Muscle layer of colon (tissue), 2 donors: Measurements from ENCODE around the gene ELOVL7.
"Not testable (repeated sequence)": the region's sequence is repeated elsewhere in the genome, so short reads cannot be mapped to it uniquely, and the experiment has no call there.

Experiments used
- H3K27ac ChIP-seq: one replicate; pipeline ENCODE4 v1.7.0; 2013; ENCODE audit warnings: low read depth, mild to moderate bottlenecking, low read length, moderate library complexity
- H3K27me3 ChIP-seq, 2 donors: one replicate each; pipeline ENCODE4 v1.7.0; 2013; ENCODE audit warnings: low read length in 2 of 2, mild to moderate bottlenecking in 2 of 2; ENCODE audit not compliant: insufficient read depth in 2 of 2, control insufficient read depth in 1 of 2
- H3K36me3 ChIP-seq: one replicate; pipeline ENCODE4 v1.7.0; 2013; ENCODE audit warnings: mild to moderate bottlenecking, low read length; ENCODE audit not compliant: insufficient read depth
- H3K4me1 ChIP-seq: one replicate; pipeline ENCODE4 v1.7.0; 2013; ENCODE audit warnings: mild to moderate bottlenecking, low read length; ENCODE audit not compliant: insufficient read depth
- H3K4me3 ChIP-seq, 2 donors: one replicate each; pipeline ENCODE4 v1.7.0; 2013; ENCODE audit warnings: low read length in 2 of 2, low read depth in 1 of 2, mild to moderate bottlenecking in 1 of 2, moderate library complexity in 1 of 2
- H3K9ac ChIP-seq: one replicate; pipeline ENCODE4 v1.7.0; 2013; ENCODE audit warnings: low read length
- H3K9me3 ChIP-seq: one replicate; pipeline ENCODE4 v1.7.0; 2013; ENCODE audit warnings: mild to moderate bottlenecking, low read length
- donor health status: abdominal sarcoma.
- donor health status: Adenocarcinoma of cecum.

Gene ELOVL7

DNA sequence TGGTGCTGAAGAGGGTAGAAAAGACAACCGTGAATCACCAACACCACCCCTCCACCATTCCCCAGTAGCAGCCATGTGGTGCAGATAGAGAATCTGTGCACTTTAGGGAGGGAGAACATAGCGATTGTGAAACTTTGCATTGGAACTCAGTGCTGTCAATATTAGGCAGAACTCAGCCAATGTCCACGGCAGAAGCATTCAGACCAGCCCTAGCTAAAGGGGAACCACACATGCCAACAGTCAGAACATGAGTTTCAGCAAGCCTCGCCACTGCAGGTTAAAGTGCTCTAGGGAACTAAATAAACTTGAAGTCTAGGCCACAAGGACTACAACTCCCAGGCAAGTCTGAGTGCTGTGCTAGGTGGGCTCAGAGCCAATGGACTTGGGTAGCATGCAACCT lies 105.6 kb downstream of the ELOVL7 start:
- H3K9me3 ChIP-seq: no peaks in the 10 kb centered on the region

GRCh38 chr5:60730858-60731257 lies 113.2 kb downstream of the ELOVL7 start:
- not testable (repeated sequence) for H3K4me1 ChIP-seq, H3K9me3 ChIP-seq, H3K27me3 ChIP-seq, H3K36me3 ChIP-seq, H3K9ac ChIP-seq, H3K27ac ChIP-seq, H3K4me3 ChIP-seq

More for the DNA sequence above, 105.6 kb downstream of the ELOVL7 start:
- Histone ChIP-seq H3K9ac (no peak overlapping the region), H3K4me1 (no peaks in the 10 kb centered on the region), H3K27ac (no peak overlapping the region), H3K4me3 (no peak overlapping the region), H3K27me3 (no peaks in the 10 kb centered on the region), H3K36me3 (no peaks in the 10 kb centered on the region)

DNA sequence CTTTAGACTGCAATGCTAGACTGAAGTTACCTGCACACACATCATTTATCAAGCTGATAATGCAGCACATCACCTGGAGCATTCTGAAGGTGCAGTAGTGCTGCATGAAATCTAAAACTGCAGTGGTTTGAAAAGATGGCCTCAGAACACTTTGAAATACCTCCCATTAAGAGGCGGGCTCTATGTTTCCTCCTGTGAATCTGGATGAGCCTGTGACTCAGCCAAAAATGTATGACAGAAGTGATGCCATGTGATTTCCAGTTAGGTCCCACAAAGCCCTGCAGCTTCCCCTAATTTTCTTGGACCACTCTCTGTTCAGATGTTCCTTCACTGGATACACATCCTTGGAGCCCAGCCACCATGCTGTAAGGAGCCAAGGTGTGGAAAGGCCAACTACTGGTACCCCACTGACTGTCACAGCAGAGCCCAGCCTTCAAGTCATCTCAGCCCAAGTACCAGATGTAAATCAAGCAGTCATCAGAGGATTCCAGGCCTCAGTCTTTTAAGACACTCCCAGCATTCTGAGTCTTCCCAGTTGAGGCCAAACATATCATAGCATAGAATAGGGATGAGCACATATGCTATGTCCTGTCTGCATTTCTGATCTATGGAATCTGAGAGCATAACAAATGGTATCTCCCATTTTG lies 116.9 kb downstream of the ELOVL7 start:
- Histone ChIP-seq H3K27ac (no peak overlapping the region), H3K27me3 (no peaks in the 10 kb centered on the region), H3K9ac (no peak overlapping the region), H3K36me3 (no peaks in the 10 kb centered on the region), H3K4me1 (no peaks in the 10 kb centered on the region), H3K4me3 (no peak overlapping the region), H3K9me3 (no peaks in the 10 kb centered on the region)

DNA sequence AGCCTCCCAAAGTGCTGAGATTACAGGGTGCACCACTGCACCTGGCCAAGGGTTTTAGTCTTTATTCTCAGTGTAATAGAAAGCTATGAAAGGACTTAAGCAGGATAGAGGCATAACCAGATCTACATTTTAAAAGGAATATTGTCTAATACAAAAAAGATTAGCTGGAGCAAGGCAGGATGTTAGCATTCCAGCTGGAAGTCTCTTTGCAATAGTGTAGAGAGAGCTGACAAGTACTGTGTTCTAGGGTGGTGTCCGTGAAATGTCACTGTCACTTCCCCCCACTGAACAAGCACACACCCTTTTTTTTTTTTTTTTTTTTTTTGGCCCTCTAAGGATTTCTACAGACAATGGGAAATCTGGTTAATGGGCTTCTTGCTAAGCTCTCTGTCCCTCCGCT lies 119.9 kb downstream of the ELOVL7 start:
- no peak overlapping the region for H3K27ac ChIP-seq
- H3K9ac ChIP-seq: no peak overlapping the region
- no peak overlapping the region for H3K4me3 ChIP-seq

DNA sequence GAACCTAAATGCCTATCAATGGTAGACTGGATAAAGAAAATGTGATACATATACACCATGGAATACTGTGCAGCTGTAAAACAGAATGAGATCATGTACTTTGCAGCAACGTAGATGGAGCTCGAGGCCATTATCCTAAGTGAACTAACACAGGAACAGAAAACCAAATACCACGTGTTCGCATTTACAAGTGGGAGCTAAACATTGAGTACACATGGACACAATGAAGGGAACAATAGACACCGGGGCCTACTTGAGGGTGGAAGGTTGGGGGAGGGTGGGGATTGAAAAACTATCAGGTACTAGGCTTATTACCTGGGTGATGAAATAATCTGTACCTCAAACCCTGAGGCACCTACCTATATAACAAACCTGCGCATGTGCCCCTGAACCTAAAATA lies 121.7 kb downstream of the ELOVL7 start:
- Histone ChIP-seq H3K27ac (no peak overlapping the region), H3K9me3 (no peaks in the 10 kb centered on the region), H3K9ac (no peak overlapping the region), H3K27me3 (no peaks in the 10 kb centered on the region), H3K4me3 (no peak overlapping the region), H3K36me3 (no peaks in the 10 kb centered on the region), H3K4me1 (no peaks in the 10 kb centered on the region)

More for the DNA sequence above, 119.9 kb downstream of the ELOVL7 start:
- Histone ChIP-seq H3K36me3 (no peaks in the 10 kb centered on the region), H3K4me1 (no peaks in the 10 kb centered on the region), H3K9me3 (no peaks in the 10 kb centered on the region), H3K27me3 (no peaks in the 10 kb centered on the region)

DNA sequence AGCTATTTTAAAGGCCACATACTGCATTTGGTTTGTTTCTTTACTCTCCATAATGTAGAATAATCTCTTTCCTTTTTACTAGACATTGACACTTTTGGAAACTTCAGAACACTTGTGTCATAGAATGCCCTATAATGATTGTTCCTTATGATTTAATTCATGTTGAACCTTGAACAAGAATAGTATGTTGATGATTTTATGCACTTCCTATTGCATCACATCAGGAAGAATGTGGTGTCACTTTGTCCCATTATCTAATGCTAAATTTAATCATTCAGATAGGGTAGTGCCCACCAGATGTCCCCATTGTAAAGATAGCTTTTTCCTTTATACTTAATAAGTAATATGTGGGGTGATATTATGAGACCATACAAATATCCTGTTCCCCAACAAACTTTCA lies 124.7 kb downstream of the ELOVL7 start:
- H3K9ac ChIP-seq: no peak overlapping the region
- H3K4me1 ChIP-seq: no peaks in the 10 kb centered on the region
- no peaks in the 10 kb centered on the region for H3K9me3 ChIP-seq
- no peak overlapping the region for H3K4me3 ChIP-seq
- no peaks in the 10 kb centered on the region for H3K36me3 ChIP-seq
- no peaks in the 10 kb centered on the region for H3K27me3 ChIP-seq
- no peak overlapping the region for H3K27ac ChIP-seq

GRCh38 chr5:60718166-60718892 lies 125.7 kb downstream of the ELOVL7 start:
- no peaks in the 10 kb centered on the region for H3K9me3 ChIP-seq
- no peaks in the 10 kb centered on the region for H3K4me1 ChIP-seq
- H3K36me3 ChIP-seq: no peaks in the 10 kb centered on the region
- no peak overlapping the region for H3K9ac ChIP-seq
- H3K4me3 ChIP-seq: no peak overlapping the region
- H3K27ac ChIP-seq: no peak overlapping the region
- H3K27me3 ChIP-seq: no peaks in the 10 kb centered on the region

GRCh38 chr5:60715201-60715928 lies 128.7 kb downstream of the ELOVL7 start:
- not testable (repeated sequence) for H3K27ac ChIP-seq, H3K4me1 ChIP-seq, H3K4me3 ChIP-seq, H3K9me3 ChIP-seq, H3K9ac ChIP-seq, H3K36me3 ChIP-seq, H3K27me3 ChIP-seq

- Histone ChIP-seq H3K4me1 (no peaks in the 10 kb centered on the region), H3K9ac (no peak overlapping the region), H3K36me3 (no peaks in the 10 kb centered on the region), H3K4me3 (no peak overlapping the region), H3K9me3 (no peaks in the 10 kb centered on the region), H3K27me3 (no peaks in the 10 kb centered on the region), H3K27ac (no peak overlapping the region)
These were observed 131.1 kb downstream of the ELOVL7 start for GRCh38 chr5:60712950-60713349.

- not testable (repeated sequence) for H3K9me3 ChIP-seq, H3K27me3 ChIP-seq, H3K4me3 ChIP-seq, H3K4me1 ChIP-seq, H3K27ac ChIP-seq, H3K9ac ChIP-seq, H3K36me3 ChIP-seq
These were observed 132.2 kb downstream of the ELOVL7 start for GRCh38 chr5:60711892-60712291.

GRCh38 chr5:60710362-60710761 lies 133.7 kb downstream of the ELOVL7 start:
- no peaks in the 10 kb centered on the region for H3K9me3 ChIP-seq
- H3K27ac ChIP-seq: no peak overlapping the region
- H3K36me3 ChIP-seq: no peaks in the 10 kb centered on the region
- no peaks in the 10 kb centered on the region for H3K4me1 ChIP-seq
- no peak overlapping the region for H3K4me3 ChIP-seq
- H3K27me3 ChIP-seq: no peaks in the 10 kb centered on the region
- no peak overlapping the region for H3K9ac ChIP-seq
